OCI-LY1 (cell line): ENCODE measurements around the gene TNFSF18.

Experiments
- H2AFZ ChIP-seq: fragments of 200-600 bp; sonication (generic), shearing (Covaris generic); 2 replicates; pipeline ENCODE4 v1.6.0; 2014; ENCODE audit warnings: antibody characterized with exemption, mild to moderate bottlenecking, low read length
- H3F3A ChIP-seq: fragments of 200-600 bp; sonication (generic), shearing (Covaris generic); 2 replicates; pipeline ENCODE4 v1.6.0; 2014; ENCODE audit warnings: mild to moderate bottlenecking, antibody characterized with exemption, low read length, moderate library complexity; ENCODE audit not compliant: insufficient read depth
- H3K27ac ChIP-seq: fragments of 200-600 bp; sonication (generic); 2 replicates; pipeline ENCODE4 v1.5.1; 2014; ENCODE audit warnings: low read length, mixed run types, mild to moderate bottlenecking, low read depth; ENCODE audit not compliant: poor library complexity, severe bottlenecking
- H3K27me3 ChIP-seq: fragments of 200-600 bp; sonication (generic); 2 replicates; pipeline ENCODE4 v1.6.0; 2014; ENCODE audit warnings: antibody characterized with exemption, mild to moderate bottlenecking, low read length, moderate library complexity; ENCODE audit not compliant: insufficient read depth
- H3K36me3 ChIP-seq: fragments of 200-600 bp; sonication (generic); 2 replicates; pipeline ENCODE4 v1.6.1; 2014; ENCODE audit warnings: mild to moderate bottlenecking, antibody characterized with exemption, low read length, moderate library complexity, mixed read lengths; ENCODE audit not compliant: insufficient read depth
- H3K4me1 ChIP-seq: fragments of 200-600 bp; sonication (generic); 2 replicates; pipeline ENCODE4 v1.5.1; 2014; ENCODE audit warnings: mild to moderate bottlenecking, low read length, moderate library complexity; ENCODE audit not compliant: insufficient read depth, severe bottlenecking
- H3K4me2 ChIP-seq: fragments of 200-600 bp; sonication (generic), shearing (Covaris generic); 2 replicates; pipeline ENCODE4 v1.6.1; 2014; ENCODE audit warnings: low read length
- H3K4me3 ChIP-seq: fragments of 200-600 bp; sonication (generic); 2 replicates; pipeline ENCODE4 v1.5.1; 2014; ENCODE audit warnings: low read length, low read depth, mild to moderate bottlenecking, mixed read lengths; ENCODE audit not compliant: poor library complexity, severe bottlenecking
- H3K79me2 ChIP-seq: fragments of 200-600 bp; shearing (Covaris generic); 2 replicates; pipeline ENCODE4 v1.6.1; 2016; ENCODE audit warnings: mixed run types, low read length, mixed read lengths; ENCODE audit not compliant: insufficient read depth
- H3K9ac ChIP-seq: fragments of 200-600 bp; sonication (generic), shearing (Covaris generic); 2 replicates; pipeline ENCODE4 v1.6.1; 2014; ENCODE audit warnings: mild to moderate bottlenecking, low read length, mixed read lengths
- H3K9me2 ChIP-seq: fragments of 200-600 bp; sonication (generic), shearing (Covaris generic); 2 replicates; pipeline ENCODE4 v1.6.1; 2014; ENCODE audit warnings: low read depth, mild to moderate bottlenecking, low read length, mixed read lengths
- H3K9me3 ChIP-seq: fragments of 200-600 bp; shearing (Covaris generic); 2 replicates; pipeline ENCODE4 v1.6.1; 2014; ENCODE audit warnings: low read length, mixed read lengths
- H4K20me1 ChIP-seq: fragments of 200-600 bp; sonication (generic), shearing (Covaris generic); 2 replicates; pipeline ENCODE4 v1.6.0; 2016; ENCODE audit warnings: mild to moderate bottlenecking, low read length; ENCODE audit not compliant: insufficient read depth
- EZH2 ChIP-seq: fragments of 200-600 bp; sonication (generic), shearing (Covaris generic); IDR thresholded peaks from 2 replicates; pipeline ENCODE4 v1.8.0; 2017; ENCODE audit warnings: borderline replicate concordance, mixed run types, mild to moderate bottlenecking, antibody characterized with exemption, low read length, moderate library complexity, mixed read lengths
- TF ChIP-seq, protein P1 (sequence below): fragments of 200-600 bp; sonication (generic), shearing (Covaris generic); IDR thresholded peaks from 2 replicates; pipeline ENCODE4 v1.5.1; 2017; ENCODE audit warnings: mild to moderate bottlenecking, antibody characterized with exemption, low read length, moderate library complexity, mixed read lengths

Gene TNFSF18

GRCh38 chr1:172991674-172992400, 58.9 kb downstream of the TNFSF18 start:
- no peaks in the 10 kb centered on the region for H3K79me2 ChIP-seq
- no peak overlapping the region for H3K4me3 ChIP-seq
- no peaks in the 10 kb centered on the region for H3K9me2 ChIP-seq
- TF ChIP-seq, protein P1, sequence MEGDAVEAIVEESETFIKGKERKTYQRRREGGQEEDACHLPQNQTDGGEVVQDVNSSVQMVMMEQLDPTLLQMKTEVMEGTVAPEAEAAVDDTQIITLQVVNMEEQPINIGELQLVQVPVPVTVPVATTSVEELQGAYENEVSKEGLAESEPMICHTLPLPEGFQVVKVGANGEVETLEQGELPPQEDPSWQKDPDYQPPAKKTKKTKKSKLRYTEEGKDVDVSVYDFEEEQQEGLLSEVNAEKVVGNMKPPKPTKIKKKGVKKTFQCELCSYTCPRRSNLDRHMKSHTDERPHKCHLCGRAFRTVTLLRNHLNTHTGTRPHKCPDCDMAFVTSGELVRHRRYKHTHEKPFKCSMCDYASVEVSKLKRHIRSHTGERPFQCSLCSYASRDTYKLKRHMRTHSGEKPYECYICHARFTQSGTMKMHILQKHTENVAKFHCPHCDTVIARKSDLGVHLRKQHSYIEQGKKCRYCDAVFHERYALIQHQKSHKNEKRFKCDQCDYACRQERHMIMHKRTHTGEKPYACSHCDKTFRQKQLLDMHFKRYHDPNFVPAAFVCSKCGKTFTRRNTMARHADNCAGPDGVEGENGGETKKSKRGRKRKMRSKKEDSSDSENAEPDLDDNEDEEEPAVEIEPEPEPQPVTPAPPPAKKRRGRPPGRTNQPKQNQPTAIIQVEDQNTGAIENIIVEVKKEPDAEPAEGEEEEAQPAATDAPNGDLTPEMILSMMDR, result no peak
- no peak for TF ChIP-seq EZH2
- no peaks in the 10 kb centered on the region for H3K27me3 ChIP-seq
- no peaks in the 10 kb centered on the region for H3K36me3 ChIP-seq
- no peak overlapping the region for H2AFZ ChIP-seq
- H3K4me2 ChIP-seq, result no peak overlapping the region
- H4K20me1 ChIP-seq, result no peaks in the 10 kb centered on the region
- H3K9me3 ChIP-seq, result no peaks in the 10 kb centered on the region
- H3F3A ChIP-seq, result no peaks in the 10 kb centered on the region
- H3K9ac ChIP-seq, result no peak overlapping the region
- H3K4me1 ChIP-seq, result no peaks in the 10 kb centered on the region
- no peak overlapping the region for H3K27ac ChIP-seq

GRCh38 chr1:172990598-172991215, 60.0 kb downstream of the TNFSF18 start:
- H3K9ac ChIP-seq, result no peak overlapping the region
- no peaks in the 10 kb centered on the region for H3K79me2 ChIP-seq
- no peaks in the 10 kb centered on the region for H3K9me2 ChIP-seq
- no peaks in the 10 kb centered on the region for H3F3A ChIP-seq
- no peaks in the 10 kb centered on the region for H3K4me1 ChIP-seq
- no peaks in the 10 kb centered on the region for H3K9me3 ChIP-seq
- H3K4me3 ChIP-seq, result no peak overlapping the region
- H3K27me3 ChIP-seq, result no peaks in the 10 kb centered on the region
- no peak overlapping the region for H3K27ac ChIP-seq
- H2AFZ ChIP-seq, result no peak overlapping the region
- H4K20me1 ChIP-seq, result no peaks in the 10 kb centered on the region
- no peaks in the 10 kb centered on the region for H3K36me3 ChIP-seq
- no peak for TF ChIP-seq EZH2
- TF ChIP-seq, protein P1, result no peak
- H3K4me2 ChIP-seq, result no peak overlapping the region
